Osteoblast (primary cell): ENCODE measurements around the gene PSMD4. TPM values are rescaled to one million over a fixed set of nuclear protein-coding genes. Genes with fewer than 3 reads are reported as not detected.
A peak's percentile ranks its signal among the peaks of the same experiment; 100 is the strongest.
"Not testable (repeated sequence)": the region's sequence is repeated elsewhere in the genome, so short reads cannot be mapped to it uniquely, and the experiment has no call there.

Source experiments
- DNase-seq: peaks from one replicate; pipeline ENCODE4 v3.0.0; 2011; ENCODE audit warnings: low spot score, mixed read lengths; ENCODE audit not compliant: insufficient read length; ENCODE audit errors: missing footprints
- H2AFZ ChIP-seq: 2 replicates; pipeline ENCODE4 v1.6.0; 2011; ENCODE audit warnings: mild to moderate bottlenecking, low read length
- H3K27ac ChIP-seq: 2 replicates; pipeline ENCODE4 v1.5.1; 2011; ENCODE audit warnings: mild to moderate bottlenecking, low read depth, low read length, moderate library complexity
- H3K27me3 ChIP-seq: 2 replicates; pipeline ENCODE4 v1.6.0; 2012; ENCODE audit warnings: mild to moderate bottlenecking, control low read depth, inconsistent platforms, low read length, moderate library complexity; ENCODE audit not compliant: insufficient read depth
- H3K36me3 ChIP-seq: 2 replicates; pipeline ENCODE4 v1.5.1; 2011; ENCODE audit warnings: mild to moderate bottlenecking, low read length, control low read depth, moderate library complexity; ENCODE audit not compliant: insufficient read depth
- H3K4me1 ChIP-seq: 2 replicates; pipeline ENCODE4 v1.5.1; 2011; ENCODE audit warnings: mild to moderate bottlenecking, low read length, control low read depth, moderate library complexity; ENCODE audit not compliant: insufficient read depth
- H3K4me2 ChIP-seq: 2 replicates; pipeline ENCODE4 v1.6.0; 2011; ENCODE audit warnings: mild to moderate bottlenecking, low read length; ENCODE audit not compliant: insufficient read depth
- H3K4me3 ChIP-seq: fragments of 200-600 bp; sonication (generic); 3 replicates; pipeline ENCODE4 v1.5.1; 2012; ENCODE audit warnings: mild to moderate bottlenecking, low read length, inconsistent platforms; ENCODE audit not compliant: insufficient read depth
- H3K79me2 ChIP-seq: 2 replicates; pipeline ENCODE4 v1.6.0; 2012; ENCODE audit warnings: mild to moderate bottlenecking, low read length, control low read depth, inconsistent platforms; ENCODE audit not compliant: insufficient read depth
- H3K9me3 ChIP-seq: 2 replicates; pipeline ENCODE4 v1.5.1; 2011; ENCODE audit warnings: low read depth, low read length, control low read depth
- H4K20me1 ChIP-seq: 2 replicates; pipeline ENCODE4 v1.6.0; 2012; ENCODE audit warnings: mild to moderate bottlenecking, low read length, control low read depth; ENCODE audit not compliant: insufficient read depth
- total RNA-seq: library from RNA; depleted of rRNA; stranded (reverse); fragments of >200 nt; gene quantifications from 2 replicates; pipeline ENCODE4 v1.2.3, GENCODE V29; 2012
- TF ChIP-seq, protein P1 (sequence below): IDR thresholded peaks from 2 replicates; pipeline ENCODE4 v1.5.1; 2011; ENCODE audit warnings: mild to moderate bottlenecking, low read depth, low read length, moderate library complexity; ENCODE audit errors: extremely low read depth

Gene PSMD4
- total RNA-seq, 1 donor = 140 TPM

DNA sequence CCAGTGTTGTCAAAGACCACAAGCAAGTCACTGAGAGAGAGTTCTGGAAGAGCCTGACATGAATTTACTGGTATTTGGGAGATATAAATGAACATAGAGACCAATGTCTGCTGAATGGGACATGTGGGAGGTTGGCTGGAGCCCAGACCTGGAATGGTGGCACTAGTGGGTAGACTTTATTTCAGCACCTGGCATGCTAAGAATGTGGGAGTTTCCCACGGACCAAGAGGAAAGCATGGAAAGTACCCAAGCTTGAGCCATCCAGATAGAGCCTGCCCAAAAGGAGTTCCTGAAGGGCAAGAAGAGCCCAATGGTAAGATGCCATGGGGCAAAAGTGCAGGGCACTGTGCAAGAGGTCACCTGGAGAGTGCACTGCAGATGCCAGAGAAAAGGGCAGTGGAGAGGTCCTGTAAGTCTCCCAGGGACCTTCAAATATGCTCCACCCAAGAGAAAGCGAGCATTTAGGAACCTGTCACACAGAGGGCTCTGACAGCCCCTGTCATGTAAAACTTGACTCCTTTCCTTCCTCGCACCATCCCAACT, 19.5 kb downstream of the PSMD4 start:
- Histone ChIP-seq H3K79me2 (no peaks in the 10 kb centered on the region), H3K27ac (no peak overlapping the region), H3K4me1 (no peaks in the 10 kb centered on the region), H2AFZ (no peak overlapping the region), H3K27me3 (no peaks in the 10 kb centered on the region), H3K4me2 (no peak overlapping the region), H3K9me3 (no peaks in the 10 kb centered on the region), H3K4me3 (no peak overlapping the region), H3K36me3 (peaks cover 9% of the 10 kb centered on the region), H4K20me1 (no peaks in the 10 kb centered on the region)
- DNase-seq = peak; percentile 8
- TF ChIP-seq, protein P1, sequence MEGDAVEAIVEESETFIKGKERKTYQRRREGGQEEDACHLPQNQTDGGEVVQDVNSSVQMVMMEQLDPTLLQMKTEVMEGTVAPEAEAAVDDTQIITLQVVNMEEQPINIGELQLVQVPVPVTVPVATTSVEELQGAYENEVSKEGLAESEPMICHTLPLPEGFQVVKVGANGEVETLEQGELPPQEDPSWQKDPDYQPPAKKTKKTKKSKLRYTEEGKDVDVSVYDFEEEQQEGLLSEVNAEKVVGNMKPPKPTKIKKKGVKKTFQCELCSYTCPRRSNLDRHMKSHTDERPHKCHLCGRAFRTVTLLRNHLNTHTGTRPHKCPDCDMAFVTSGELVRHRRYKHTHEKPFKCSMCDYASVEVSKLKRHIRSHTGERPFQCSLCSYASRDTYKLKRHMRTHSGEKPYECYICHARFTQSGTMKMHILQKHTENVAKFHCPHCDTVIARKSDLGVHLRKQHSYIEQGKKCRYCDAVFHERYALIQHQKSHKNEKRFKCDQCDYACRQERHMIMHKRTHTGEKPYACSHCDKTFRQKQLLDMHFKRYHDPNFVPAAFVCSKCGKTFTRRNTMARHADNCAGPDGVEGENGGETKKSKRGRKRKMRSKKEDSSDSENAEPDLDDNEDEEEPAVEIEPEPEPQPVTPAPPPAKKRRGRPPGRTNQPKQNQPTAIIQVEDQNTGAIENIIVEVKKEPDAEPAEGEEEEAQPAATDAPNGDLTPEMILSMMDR = no peak

DNA sequence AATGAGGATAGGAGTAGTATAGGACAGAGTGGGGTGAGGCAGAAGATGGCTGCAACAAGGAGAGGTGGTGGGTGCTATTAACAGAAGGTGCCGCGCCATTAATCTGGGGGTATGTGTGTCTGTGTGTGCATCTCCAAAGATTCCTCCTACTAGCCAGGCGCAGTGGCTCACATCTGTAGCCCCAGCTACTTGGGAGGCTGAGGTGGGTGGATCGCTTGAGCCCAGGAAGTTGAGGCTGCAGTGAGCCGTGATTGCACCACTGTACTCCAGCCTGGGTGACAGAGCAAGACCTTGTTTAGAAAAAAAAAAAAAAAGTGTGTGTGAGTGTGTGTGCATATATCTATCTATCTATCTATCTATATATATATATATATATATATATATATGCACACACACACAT, 20.8 kb downstream of the PSMD4 start:
- H3K36me3 ChIP-seq, H2AFZ ChIP-seq, H3K4me2 ChIP-seq, H3K4me1 ChIP-seq, H3K79me2 ChIP-seq, H3K4me3 ChIP-seq, DNase-seq, H3K27ac ChIP-seq, H4K20me1 ChIP-seq, H3K27me3 ChIP-seq, H3K9me3 ChIP-seq: not testable (repeated sequence)

DNA sequence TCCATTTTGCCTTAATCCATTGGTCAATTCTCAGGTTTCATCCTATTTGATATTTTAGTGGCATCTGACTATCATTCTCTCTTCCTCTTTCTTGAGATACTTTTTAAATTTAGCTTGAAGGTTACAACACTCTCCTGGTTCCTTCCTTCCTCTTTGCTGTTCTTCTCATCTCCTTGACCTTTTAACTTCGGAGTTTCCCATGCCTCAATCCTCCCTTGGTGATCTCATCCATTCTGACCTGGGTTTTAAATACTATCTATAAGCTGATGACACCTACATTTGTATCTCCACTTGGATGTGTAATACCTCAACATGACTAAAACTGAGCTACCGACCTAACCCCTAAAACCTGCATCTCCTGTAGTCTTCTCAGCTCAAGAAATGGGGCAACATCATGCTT, 22.7 kb downstream of the PSMD4 start:
- Histone ChIP-seq H4K20me1 (no peaks in the 10 kb centered on the region), H2AFZ (no peak overlapping the region), H3K4me1 (peaks cover 2% of the 10 kb centered on the region), H3K4me3 (no peak overlapping the region), H3K9me3 (no peaks in the 10 kb centered on the region), H3K79me2 (peaks cover under 1% of the 10 kb centered on the region), H3K27me3 (no peaks in the 10 kb centered on the region), H3K27ac (no peak overlapping the region), H3K36me3 (no peaks in the 10 kb centered on the region), H3K4me2 (no peak overlapping the region)
- no peak for DNase-seq
- TF ChIP-seq, protein P1 = no peak

DNA sequence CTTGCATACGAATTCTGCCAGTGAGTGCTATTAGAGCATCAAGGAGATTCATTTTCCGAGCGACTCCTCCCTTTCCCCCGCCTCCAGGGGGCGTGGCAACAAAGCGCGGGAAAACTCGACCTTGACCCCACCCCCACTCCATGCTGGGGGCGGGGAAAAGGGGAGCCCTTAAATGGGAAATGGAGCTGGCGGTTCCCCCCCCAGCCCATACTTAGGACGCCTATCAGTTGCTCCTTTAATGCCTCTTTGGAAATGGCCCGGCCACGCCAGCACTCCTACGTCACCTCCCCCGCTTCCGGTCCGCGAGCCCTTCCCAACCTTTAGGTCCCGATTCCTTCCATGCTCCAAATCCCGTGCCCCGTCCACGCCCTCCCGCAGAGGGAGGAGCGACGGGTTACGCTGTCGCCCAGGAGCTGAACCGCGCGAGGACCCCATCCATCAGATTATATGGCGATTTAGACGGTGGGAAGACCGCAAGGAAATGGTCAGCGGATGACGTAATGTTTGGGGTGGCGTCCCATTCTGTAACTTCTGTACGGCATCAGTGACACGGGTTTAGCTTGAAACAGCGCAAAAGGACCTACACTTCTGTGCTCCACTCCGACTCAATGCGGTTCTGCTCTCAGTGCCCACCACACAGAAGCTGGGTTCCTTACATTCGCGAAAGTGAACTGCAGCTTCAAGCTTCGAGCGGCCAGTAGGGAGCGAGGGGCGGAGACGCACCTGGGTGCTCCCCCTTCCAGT, 26.9 kb downstream of the PSMD4 start:
- H3K9me3 ChIP-seq = no peaks in the 10 kb centered on the region
- TF ChIP-seq, protein P1 = peak; percentile 8
- peaks cover 6% of the 10 kb centered on the region for H3K4me1 ChIP-seq
- peaks cover 37% of the 10 kb centered on the region for H3K79me2 ChIP-seq
- H3K27ac ChIP-seq = peak overlapping the region; percentile 99
- H2AFZ ChIP-seq = peak overlapping the region; percentile 95
- DNase-seq = peak; percentile 95
- H3K4me2 ChIP-seq = peak overlapping the region; percentile 90
- H3K36me3 ChIP-seq = peaks cover 13% of the 10 kb centered on the region
- H3K4me3 ChIP-seq = peak overlapping the region; percentile 83
- H4K20me1 ChIP-seq = peaks cover 17% of the 10 kb centered on the region
- H3K27me3 ChIP-seq = no peaks in the 10 kb centered on the region
